Trophoblast cell (in vitro differentiated cells and primary cell): ENCODE data around the gene FLNC. TPM values are rescaled to one million over a fixed set of nuclear protein-coding genes. Genes with fewer than 3 reads are reported as not detected.

ENCODE experiments used
- DNase-seq, 2 donors: peaks; one replicate each; pipeline ENCODE4 v3.0.0-alpha.2; 2016
- H2AFZ ChIP-seq: 2 replicates; pipeline ENCODE4 v1.6.1; 2013; ENCODE audit warnings: low read length, moderate library complexity, mild to moderate bottlenecking; ENCODE audit not compliant: insufficient read depth, poor library complexity
- H2AK5ac ChIP-seq: 2 replicates; pipeline ENCODE4 v1.6.1; 2013; ENCODE audit warnings: mild to moderate bottlenecking, low read length
- H2BK120ac ChIP-seq: 2 replicates; pipeline ENCODE4 v1.6.1; 2013; ENCODE audit warnings: low read length, mild to moderate bottlenecking, moderate library complexity; ENCODE audit not compliant: insufficient read depth, poor library complexity
- H2BK12ac ChIP-seq: 2 replicates; pipeline ENCODE4 v1.6.1; 2013; ENCODE audit warnings: mild to moderate bottlenecking, low read length, moderate library complexity
- H2BK5ac ChIP-seq: 2 replicates; pipeline ENCODE4 v1.6.1; 2013; ENCODE audit warnings: low read length, low read depth, moderate library complexity, mild to moderate bottlenecking; ENCODE audit not compliant: poor library complexity
- H3K14ac ChIP-seq: 2 replicates; pipeline ENCODE4 v1.6.1; 2013; ENCODE audit warnings: mild to moderate bottlenecking, low read length
- H3K18ac ChIP-seq: 2 replicates; pipeline ENCODE4 v1.6.1; 2013; ENCODE audit warnings: mild to moderate bottlenecking, low read length
- H3K23ac ChIP-seq: 2 replicates; pipeline ENCODE4 v1.6.1; 2013; ENCODE audit warnings: low read length
- H3K27ac ChIP-seq: 2 replicates; pipeline ENCODE4 v1.5.1; 2013; ENCODE audit warnings: low read depth, mild to moderate bottlenecking, inconsistent platforms, low read length, moderate library complexity
- H3K27me3 ChIP-seq: 2 replicates; pipeline ENCODE4 v1.6.1; 2013; ENCODE audit warnings: inconsistent platforms, mild to moderate bottlenecking, low read length, moderate library complexity; ENCODE audit not compliant: insufficient read depth
- H3K36me3 ChIP-seq, 2 experiments: 1 replicate in 1 of 2; 2 replicates in 1 of 2; pipeline ENCODE4 v1.6.1; 2013; ENCODE audit warnings: low read length in 2 of 2, mild to moderate bottlenecking in 2 of 2, moderate library complexity in 1 of 2; ENCODE audit not compliant: insufficient read depth in 2 of 2, control insufficient read depth in 1 of 2
- H3K4ac ChIP-seq: 2 replicates; pipeline ENCODE4 v1.6.1; 2013; ENCODE audit warnings: low read depth, mild to moderate bottlenecking, low read length, moderate library complexity
- H3K4me1 ChIP-seq, 2 experiments: 1 replicate in 1 of 2; 2 replicates in 1 of 2; pipeline ENCODE4 v1.6.1; 2013; ENCODE audit warnings: low read length in 2 of 2, mild to moderate bottlenecking in 2 of 2, moderate library complexity in 1 of 2; ENCODE audit not compliant: insufficient read depth in 2 of 2, control insufficient read depth in 1 of 2
- H3K4me2 ChIP-seq: 2 replicates; pipeline ENCODE4 v1.6.1; 2013; ENCODE audit warnings: inconsistent platforms, mild to moderate bottlenecking, low read length, moderate library complexity
- H3K4me3 ChIP-seq: 2 replicates; pipeline ENCODE4 v1.5.1; 2013; ENCODE audit warnings: mild to moderate bottlenecking, low read depth, low read length, inconsistent platforms
- H3K79me1 ChIP-seq: one replicate; pipeline ENCODE4 v1.6.1; 2013; ENCODE audit warnings: low read length
- H3K79me2 ChIP-seq: 2 replicates; pipeline ENCODE4 v1.6.1; 2013; ENCODE audit warnings: low read length, mild to moderate bottlenecking; ENCODE audit not compliant: control insufficient read depth, insufficient read depth, poor library complexity
- H3K9ac ChIP-seq: 2 replicates; pipeline ENCODE4 v1.6.1; 2013; ENCODE audit warnings: mild to moderate bottlenecking, low read length
- H3K9me3 ChIP-seq: 2 replicates; pipeline ENCODE4 v1.6.1; 2013; ENCODE audit warnings: low read depth, mild to moderate bottlenecking, control low read depth, inconsistent platforms, low read length; ENCODE audit not compliant: insufficient read depth
- H4K12ac ChIP-seq: 2 replicates; pipeline ENCODE4 v1.6.1; 2013; ENCODE audit warnings: low read depth, mild to moderate bottlenecking, low read length, moderate library complexity
- H4K8ac ChIP-seq: 2 replicates; pipeline ENCODE4 v1.6.1; 2013; ENCODE audit warnings: low read depth, mild to moderate bottlenecking, low read length, moderate library complexity
- H4K91ac ChIP-seq: one replicate; pipeline ENCODE4 v1.6.1; 2013; ENCODE audit warnings: low read depth, mild to moderate bottlenecking, low read length, moderate library complexity
- WGBS: extraction: QIAGEN DNeasy Blood & Tissue Kit; methylation state at CpG from one replicate; pipeline ENCODE4 v1.1.7; 2013; ENCODE audit warnings: missing lambda C conversion rate; ENCODE audit not compliant: insufficient read length, insufficient coverage; ENCODE audit errors: extremely low coverage; 5-methylcytosine and 5-hydroxymethylcytosine counted together
- polyA plus RNA-seq: library from polyadenylated mRNA; stranded (reverse); fragments of 200-250 nt; gene quantifications from 2 replicates; pipeline ENCODE4 v1.2.3, GENCODE V29; 2013

The FLNC gene
- polyA plus RNA-seq, result 81.4 and 85.6 TPM in 2 replicates

- peak within 1 kb of the TSS; percentile 84 for H3K9ac ChIP-seq
- H3K79me2 ChIP-seq, result peaks cover 14% of the 10 kb centered on the region
- H3K79me1 ChIP-seq, result peaks cover 47% of the 10 kb centered on the region
- DNase-seq, result peak; percentile 38 to 65
- peak within 1 kb of the TSS; percentile 69 for H4K8ac ChIP-seq
- H2BK120ac ChIP-seq, result peak within 1 kb of the TSS; percentile 85
- H2AFZ ChIP-seq, result peak within 1 kb of the TSS; percentile 52
- no CpG with 5 or more reads among the region's 109 CpGs for WGBS
- peak within 1 kb of the TSS; percentile 79 for H2AK5ac ChIP-seq
- H3K18ac ChIP-seq, result peak within 1 kb of the TSS; percentile 86
- peak within 1 kb of the TSS; percentile 78 for H3K27ac ChIP-seq
- H3K4me1 ChIP-seq, result peaks cover 32 to 46% of the 10 kb centered on the region in 2 experiments
- H4K12ac ChIP-seq, result no peak within 1 kb of the TSS
- H3K9me3 ChIP-seq, result peaks cover 5% of the 10 kb centered on the region
- peak within 1 kb of the TSS; percentile 91 for H4K91ac ChIP-seq
- H3K4ac ChIP-seq, result peak within 1 kb of the TSS; percentile 56
- peak within 1 kb of the TSS; percentile 70 for H2BK5ac ChIP-seq
- H3K4me2 ChIP-seq, result peak within 1 kb of the TSS; percentile 78
- peak within 1 kb of the TSS; percentile 89 for H3K4me3 ChIP-seq
- H3K14ac ChIP-seq, result peak within 1 kb of the TSS; percentile 81
- peak within 1 kb of the TSS; percentile 70 for H3K23ac ChIP-seq
- peak within 1 kb of the TSS; percentile 91 for H2BK12ac ChIP-seq
- no peaks in the 10 kb centered on the region for H3K27me3 ChIP-seq
- H3K36me3 ChIP-seq, result peaks cover 7 to 10% of the 10 kb centered on the region in 2 experiments
These were observed at the start of gene FLNC for GRCh38 chr7:128830231-128831177. Gene FLNC (plus strand): TSS chr7:128830406. CDS start chr7:128830638, 232 bp downstream.

- Histone ChIP-seq H3K9me3 (no peaks in the 10 kb centered on the region), H4K12ac (no peak overlapping the region), H3K4ac (no peak overlapping the region), H2BK5ac (no peak overlapping the region), H4K8ac (no peak overlapping the region), H2BK12ac (no peak overlapping the region), H3K4me2 (no peak overlapping the region), H3K4me1 (no peaks in the 10 kb centered on the region), H3K9ac (no peak overlapping the region), H2BK120ac (no peak overlapping the region), H2AFZ (no peak overlapping the region), H3K27me3 (no peaks in the 10 kb centered on the region), H3K27ac (no peak overlapping the region), H4K91ac (no peak overlapping the region), H3K4me3 (no peak overlapping the region), H3K14ac (no peak overlapping the region), H3K36me3 (no peaks in the 10 kb centered on the region), H3K79me1 (no peaks in the 10 kb centered on the region), H3K18ac (no peak overlapping the region), H2AK5ac (no peak overlapping the region), H3K79me2 (no peaks in the 10 kb centered on the region), H3K23ac (no peak overlapping the region)
- no CpG with 5 or more reads among the region's 5 CpGs for WGBS
- DNase-seq, result no peak
These were observed 49.1 kb upstream of the FLNC start for GRCh38 chr7:128781126-128781525.

GRCh38 chr7:128781851-128782250 is 48.4 kb upstream of the FLNC start:
- Histone ChIP-seq H2AFZ (no peak overlapping the region), H3K14ac (no peak overlapping the region), H4K91ac (no peak overlapping the region), H4K8ac (no peak overlapping the region), H4K12ac (no peak overlapping the region), H3K27ac (no peak overlapping the region), H2BK5ac (no peak overlapping the region), H3K27me3 (no peaks in the 10 kb centered on the region), H3K4me1 (no peaks in the 10 kb centered on the region), H3K79me1 (no peaks in the 10 kb centered on the region), H3K9ac (no peak overlapping the region), H3K4me2 (no peak overlapping the region), H3K79me2 (no peaks in the 10 kb centered on the region), H3K4me3 (no peak overlapping the region), H2BK120ac (no peak overlapping the region), H3K4ac (no peak overlapping the region), H3K9me3 (no peaks in the 10 kb centered on the region), H3K36me3 (no peaks in the 10 kb centered on the region), H2BK12ac (no peak overlapping the region), H3K18ac (no peak overlapping the region), H2AK5ac (no peak overlapping the region), H3K23ac (no peak overlapping the region)
- no CpG with 5 or more reads among the region's 3 CpGs for WGBS
- DNase-seq, result no peak

GRCh38 chr7:128783143-128783861 is 46.9 kb upstream of the FLNC start:
- H4K91ac ChIP-seq, result no peak overlapping the region
- H4K8ac ChIP-seq, result no peak overlapping the region
- H2BK5ac ChIP-seq, result no peak overlapping the region
- no peak overlapping the region for H2AK5ac ChIP-seq
- H3K4me2 ChIP-seq, result peak overlapping the region; percentile 17
- no peak overlapping the region for H3K23ac ChIP-seq
- no peak overlapping the region for H3K27ac ChIP-seq
- no peak overlapping the region for H4K12ac ChIP-seq
- no peaks in the 10 kb centered on the region for H3K36me3 ChIP-seq
- no peaks in the 10 kb centered on the region for H3K9me3 ChIP-seq
- H3K4ac ChIP-seq, result no peak overlapping the region
- H3K9ac ChIP-seq, result no peak overlapping the region
- H2BK120ac ChIP-seq, result no peak overlapping the region
- H3K4me1 ChIP-seq, result no peaks in the 10 kb centered on the region
- H3K4me3 ChIP-seq, result no peak overlapping the region
- H3K79me2 ChIP-seq, result no peaks in the 10 kb centered on the region
- H3K27me3 ChIP-seq, result no peaks in the 10 kb centered on the region
- WGBS, result no CpG with 5 or more reads among the region's 15 CpGs
- DNase-seq, result peak in 1 of 2 donors; percentile 19
- H3K79me1 ChIP-seq, result no peaks in the 10 kb centered on the region
- peak overlapping the region; percentile 37 for H2AFZ ChIP-seq
- H3K14ac ChIP-seq, result no peak overlapping the region
- H3K18ac ChIP-seq, result no peak overlapping the region
- H2BK12ac ChIP-seq, result no peak overlapping the region
